ENCODE measurements around the gene ILK.

ILK gene

DNA sequence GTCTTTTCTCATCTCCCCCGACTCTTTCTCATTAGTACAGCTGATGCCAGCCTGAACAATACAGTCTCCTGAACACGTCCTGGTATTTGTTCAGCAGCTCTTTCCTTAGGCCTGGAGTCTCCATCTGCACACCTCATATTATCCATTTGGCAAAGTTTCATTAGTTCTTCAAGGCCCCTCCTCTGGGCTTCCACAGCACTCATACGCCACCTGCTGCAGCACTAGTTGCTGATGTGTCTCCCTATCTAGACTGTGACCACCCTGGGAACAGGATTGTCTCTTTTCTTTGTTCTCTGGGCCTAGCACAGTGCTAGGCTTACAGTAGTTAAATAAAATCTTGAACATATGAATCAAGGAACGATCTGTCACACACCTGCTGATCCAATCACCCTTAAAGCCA, 34.9 kb downstream of the ILK start:
- DNase-seq = no peak

DNA sequence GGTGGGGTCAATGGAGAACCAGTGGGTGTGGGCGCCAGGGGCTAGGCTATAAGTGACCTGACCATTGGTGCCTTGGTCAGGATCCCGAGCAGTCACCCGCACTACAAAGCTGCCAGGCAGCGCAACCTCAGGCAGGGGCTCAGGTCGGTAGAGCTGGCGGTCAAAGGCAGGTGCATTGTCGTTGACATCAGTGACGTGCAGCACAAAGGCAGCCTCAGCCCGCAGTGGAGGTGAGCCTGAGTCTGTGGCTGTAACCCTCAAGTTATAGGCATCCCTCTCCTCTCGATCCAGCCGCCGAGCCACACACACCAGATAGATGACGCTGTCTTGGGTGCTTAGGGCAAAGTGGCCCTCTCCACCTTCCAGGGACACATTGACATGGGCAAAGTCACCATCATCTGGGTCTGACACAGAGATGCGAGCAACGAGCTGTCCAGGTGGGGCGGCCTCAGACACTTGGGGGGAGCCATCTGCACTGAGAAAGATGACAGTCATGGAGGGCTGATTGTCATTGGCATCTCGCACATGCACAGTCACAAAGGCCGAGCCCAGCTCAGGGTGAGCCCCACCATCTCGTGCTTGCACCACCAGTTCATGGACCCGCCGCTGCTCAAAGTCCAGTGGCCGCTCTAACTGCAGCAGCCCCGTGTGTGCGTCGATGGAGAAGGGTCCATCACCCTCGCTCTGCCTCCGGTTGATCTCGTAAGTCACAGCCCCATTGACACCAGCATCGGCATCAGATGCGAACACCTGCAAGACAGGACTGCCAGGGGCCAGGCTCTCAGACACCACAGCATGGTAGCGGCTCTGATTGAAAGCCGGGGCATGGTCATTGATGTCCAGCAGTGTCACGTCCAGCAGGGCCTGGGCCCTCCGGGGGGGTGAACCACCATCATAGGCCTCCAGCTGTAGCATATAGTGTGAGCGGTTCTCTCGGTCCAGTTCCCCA, 36.7 kb downstream of the ILK start:
- DNase-seq = no peak

- no peak for DNase-seq
Observed at GRCh38 chr11:6640985-6641701, 37.6 kb downstream of the ILK start.

DNA sequence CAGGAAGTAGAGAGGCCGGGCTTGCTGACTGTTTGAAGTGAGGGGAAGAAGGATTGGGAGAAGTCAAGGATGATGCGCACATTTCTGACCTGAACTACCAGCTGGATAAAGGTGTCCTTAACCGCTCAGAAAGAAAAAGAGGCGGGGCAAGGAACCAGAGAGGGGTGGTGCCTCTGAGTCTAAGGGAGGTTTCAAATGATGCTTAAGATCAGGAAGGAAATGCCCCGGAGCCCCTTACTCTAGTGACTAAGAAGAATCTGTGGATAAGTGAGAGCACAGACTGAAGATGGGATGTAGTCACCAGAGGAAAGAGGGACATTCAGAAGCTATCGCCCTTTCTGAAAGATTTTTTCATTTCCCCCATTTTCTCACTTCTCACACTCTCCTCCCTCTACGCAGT, 39.4 kb downstream of the ILK start:
- no peak for DNase-seq

DNA sequence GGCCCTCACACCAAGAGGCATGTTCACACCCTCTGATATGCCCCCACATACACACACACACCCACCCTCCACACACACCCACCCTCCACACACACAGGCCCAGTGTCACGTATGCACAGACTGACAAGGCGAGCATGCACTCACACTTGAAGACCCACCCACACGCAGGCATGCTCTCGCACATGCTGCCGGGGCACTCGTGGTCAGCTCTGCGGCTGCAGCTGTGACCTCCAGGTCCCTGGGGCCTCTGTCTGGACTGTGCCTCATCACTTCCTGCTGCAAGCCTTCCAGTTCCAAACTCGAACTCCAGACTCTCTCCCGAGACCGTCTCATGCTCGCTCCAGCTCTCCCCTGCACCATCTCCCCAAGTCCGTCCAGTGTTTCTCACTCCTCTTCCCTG, 42.5 kb downstream of the ILK start:
- DNase-seq = no peak

DNA sequence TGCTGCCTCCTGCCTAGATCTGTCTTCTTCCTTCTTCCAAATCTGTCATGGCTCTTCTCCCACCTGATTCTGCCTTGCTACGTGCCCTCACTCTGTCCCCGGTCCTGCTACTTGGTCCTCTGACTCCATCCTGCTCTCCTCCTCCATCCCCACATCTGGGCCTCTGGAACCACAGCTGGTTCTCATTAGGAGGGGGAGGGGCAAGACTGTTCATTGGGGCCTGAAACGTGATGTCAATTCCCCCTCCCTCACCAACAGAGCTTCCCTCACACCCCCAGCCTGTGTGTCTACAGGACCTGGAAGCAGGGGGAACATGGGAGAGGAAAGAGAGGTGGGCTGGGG, 43.0 kb downstream of the ILK start:
- DNase-seq = no peak

- no peak for DNase-seq
Observed at GRCh38 chr11:6646918-6647679, 43.5 kb downstream of the ILK start.

GRCh38 chr11:6647836-6648235, 44.3 kb downstream of the ILK start:
- no peak for DNase-seq

DNA sequence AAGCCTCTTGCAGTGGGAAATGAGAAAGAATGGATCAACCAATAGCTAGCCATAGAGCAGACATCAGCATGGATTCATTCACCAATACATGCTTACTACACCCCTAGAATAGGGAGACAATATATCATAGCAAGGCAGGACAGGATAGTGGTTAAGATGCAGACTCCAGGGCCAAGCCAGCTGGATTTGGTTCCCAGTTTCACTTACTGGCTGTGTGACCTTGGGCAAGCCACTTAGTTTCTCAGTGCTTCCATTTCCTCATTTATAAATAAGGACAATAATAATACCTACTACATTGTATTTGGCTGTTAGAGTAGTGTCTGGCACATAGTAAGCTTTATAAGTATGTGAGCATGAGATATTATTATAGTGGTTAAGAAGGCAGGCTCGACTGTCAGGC, 44.9 kb downstream of the ILK start:
- DNase-seq = no peak

GRCh38 chr11:6650104-6650503, 46.5 kb downstream of the ILK start:
- DNase-seq = no peak

GRCh38 chr11:6650980-6651379, 47.4 kb downstream of the ILK start:
- DNase-seq = no peak

- no peak for DNase-seq
Observed at GRCh38 chr11:6652182-6652581, 48.6 kb downstream of the ILK start.

DNA sequence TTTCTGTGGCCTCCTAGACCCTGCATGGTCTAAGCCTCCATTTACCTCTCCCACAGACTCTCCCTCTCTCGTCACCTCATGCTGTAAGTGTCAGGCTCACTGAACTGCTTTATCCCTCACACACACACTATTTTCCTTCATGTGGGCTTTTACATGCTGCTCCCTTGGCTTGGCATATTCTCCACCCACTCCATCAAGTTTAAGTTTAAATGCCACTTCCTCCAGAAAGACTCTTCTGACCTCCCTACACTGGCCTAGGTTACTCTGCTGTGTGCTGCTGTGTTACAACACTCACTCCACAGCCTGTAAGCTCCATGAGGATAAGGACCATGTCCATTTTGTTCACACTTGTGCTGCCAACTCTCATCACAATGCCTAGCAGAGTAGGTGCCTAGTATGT, 49.5 kb downstream of the ILK start:
- no peak for DNase-seq

DNA sequence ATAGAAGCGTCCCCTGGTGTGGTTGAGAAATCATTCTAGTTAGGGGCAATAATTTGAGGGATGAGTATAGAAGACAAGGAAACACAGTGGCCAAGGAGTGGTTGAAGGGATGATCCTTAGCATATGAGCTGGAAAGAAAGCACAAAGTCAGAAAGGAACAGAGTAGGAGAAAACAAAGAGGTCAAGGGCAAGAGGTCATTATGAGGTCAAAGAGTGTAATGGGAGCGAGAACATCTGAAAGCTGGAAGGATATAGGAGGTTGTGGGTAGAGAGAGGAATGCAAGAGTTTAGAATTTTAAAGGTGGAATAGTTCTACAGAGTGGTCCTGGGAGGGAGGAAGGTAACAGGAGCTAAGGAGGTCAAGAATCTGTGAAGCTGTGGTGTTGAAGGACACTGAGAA, 50.1 kb downstream of the ILK start:
- no peak for DNase-seq

GRCh38 chr11:6654281-6655019, 50.9 kb downstream of the ILK start:
- DNase-seq = no peak

DNA sequence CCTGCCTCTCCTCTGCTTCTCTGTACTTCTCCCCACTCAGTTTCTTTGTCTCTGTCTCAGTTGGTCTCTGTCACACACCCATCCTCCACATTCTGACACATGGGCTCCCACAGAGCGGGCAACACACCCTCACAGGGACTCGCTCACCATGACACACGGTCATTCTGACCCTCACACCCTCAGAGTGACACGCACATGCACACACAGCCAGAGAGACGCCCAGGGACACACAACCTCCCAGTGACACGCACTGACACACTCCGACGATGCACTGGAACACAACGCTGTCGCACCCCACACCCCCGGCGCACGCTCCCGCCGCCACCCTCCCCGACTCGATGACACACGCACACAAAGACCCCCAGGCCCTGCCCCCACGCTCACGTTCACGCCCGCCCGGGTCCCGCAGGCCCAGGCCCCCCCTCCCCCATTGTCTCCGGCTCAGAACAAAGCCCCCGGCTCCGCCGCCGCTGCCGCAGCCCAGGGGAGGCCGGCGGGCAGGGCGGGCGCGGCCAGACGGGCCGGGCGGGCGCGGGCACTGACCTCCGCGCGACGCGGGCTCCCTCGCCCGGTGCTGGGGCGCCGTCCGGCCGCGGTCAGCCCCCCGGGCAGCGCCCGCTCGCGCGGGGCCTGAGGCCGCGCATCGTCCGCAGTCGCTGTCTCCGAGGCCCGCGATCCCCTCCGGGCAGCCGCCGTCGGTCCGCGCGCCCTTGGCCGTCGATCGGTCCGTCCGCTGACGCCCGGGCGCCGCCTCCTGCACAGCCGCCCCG, 51.6 kb downstream of the ILK start:
- no peak for DNase-seq

DNA sequence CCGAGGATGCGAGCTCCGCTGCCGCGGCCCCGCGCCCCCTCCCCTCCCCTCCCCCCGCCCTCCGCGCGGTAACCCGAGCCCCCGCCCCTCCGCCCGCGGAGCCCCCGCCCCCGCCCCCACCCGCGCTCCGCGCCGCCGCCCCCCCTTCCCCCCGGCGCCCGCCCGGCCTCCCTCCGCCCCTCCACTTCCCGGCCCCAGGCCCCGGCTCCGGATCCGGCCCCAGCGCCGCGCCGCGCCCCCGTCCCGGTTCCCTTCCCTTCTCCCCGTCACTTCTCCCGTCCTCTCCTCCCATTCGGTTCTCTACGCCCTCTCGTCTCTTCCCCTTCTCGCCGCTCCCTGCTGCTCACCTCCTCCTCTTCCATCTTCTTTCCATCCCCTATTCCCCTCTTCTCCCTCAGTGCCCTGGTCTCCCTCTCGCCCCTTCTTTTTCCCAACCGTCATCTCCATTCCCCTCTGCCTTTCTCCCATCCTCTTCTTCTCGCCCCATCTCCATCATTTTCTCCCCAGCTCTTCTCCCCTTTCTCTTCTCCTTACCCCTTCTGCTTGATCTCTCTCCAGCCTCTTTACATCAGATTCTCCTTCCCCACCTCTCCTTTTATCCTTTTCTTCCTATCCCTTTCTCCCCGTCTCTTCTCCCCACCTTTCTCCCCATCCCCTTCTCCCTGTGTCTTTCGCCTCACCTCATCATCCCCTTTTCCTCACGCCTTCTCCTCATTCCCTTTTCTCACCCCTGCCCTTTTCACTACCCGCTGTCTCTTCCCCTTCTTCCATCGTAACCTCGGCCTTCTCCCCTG, 52.4 kb downstream of the ILK start, which contains the start of gene DCHS1:
Gene DCHS1, minus strand, starts transcription at position 20 of the 794 bp plus-strand sequence. CDS start 14,196 bp downstream, outside the sequence.
- DNase-seq = peak; percentile 34

- DNase-seq = no peak
Observed at GRCh38 chr11:6656584-6656915, 53.0 kb downstream of the ILK start.

GRCh38 chr11:6656936-6657335, 53.4 kb downstream of the ILK start:
- no peak for DNase-seq

DNA sequence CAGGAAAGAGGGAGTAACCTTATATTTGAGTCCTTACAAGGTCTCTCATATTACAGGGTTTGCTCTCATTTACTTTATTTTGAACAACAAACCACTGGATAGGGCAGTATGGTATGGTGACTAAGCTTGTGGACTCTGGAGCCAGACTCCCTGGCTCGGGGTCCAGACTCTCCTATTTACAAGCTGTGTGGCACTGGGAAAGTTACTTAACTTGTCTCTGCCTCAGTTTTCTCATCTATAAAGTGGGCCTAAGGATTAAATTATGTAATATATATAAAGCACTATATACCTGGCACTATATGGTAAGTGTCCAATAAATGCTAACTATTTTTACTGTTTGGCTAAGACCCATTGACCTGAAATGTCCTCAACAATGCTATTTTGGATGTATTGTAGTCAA, 53.8 kb downstream of the ILK start:
- no peak for DNase-seq

GRCh38 chr11:6658647-6659046, 55.1 kb downstream of the ILK start:
- DNase-seq = no peak
